H9 (cell line): ENCODE measurements around the gene OSBPL10. TPM values are rescaled to one million over a fixed set of nuclear protein-coding genes. Genes with fewer than 3 reads are reported as not detected.
"Not testable (repeated sequence)": the region's sequence is repeated elsewhere in the genome, so short reads cannot be mapped to it uniquely, and the experiment has no call there.

Source experiments
- DNase-seq: peaks from one replicate; pipeline ENCODE4 v3.0.0-alpha.2; 2017
- H2AFZ ChIP-seq: one replicate; pipeline ENCODE4 v1.6.1; 2013; ENCODE audit warnings: mild to moderate bottlenecking, low read length, control low read depth, moderate library complexity
- H2AK5ac ChIP-seq: 2 replicates; pipeline ENCODE4 v1.6.1; 2013; ENCODE audit warnings: low read length, control low read depth, mixed read lengths; ENCODE audit not compliant: insufficient read length
- H2BK120ac ChIP-seq: one replicate; pipeline ENCODE4 v1.6.1; 2013; ENCODE audit warnings: low read depth, mild to moderate bottlenecking, low read length, control low read depth, inconsistent platforms; ENCODE audit not compliant: poor library complexity, severe bottlenecking
- H2BK12ac ChIP-seq: 2 replicates; pipeline ENCODE4 v1.6.1; 2013; ENCODE audit warnings: low read length, control low read depth, mixed read lengths, low read depth; ENCODE audit not compliant: insufficient read length
- H2BK15ac ChIP-seq: 2 replicates; pipeline ENCODE4 v1.6.1; 2013; ENCODE audit warnings: low read depth, low read length, control low read depth
- H2BK20ac ChIP-seq: one replicate; pipeline ENCODE4 v1.6.1; 2013; ENCODE audit warnings: low read depth, mild to moderate bottlenecking, low read length, control low read depth, inconsistent platforms; ENCODE audit not compliant: poor library complexity, severe bottlenecking
- H2BK5ac ChIP-seq: 2 replicates; pipeline ENCODE4 v1.6.1; 2013; ENCODE audit warnings: low read length, control low read depth, mixed read lengths; ENCODE audit not compliant: insufficient read length
- H3K14ac ChIP-seq: 2 replicates; pipeline ENCODE4 v1.6.1; 2013; ENCODE audit warnings: low read length, control low read depth; ENCODE audit not compliant: insufficient read depth
- H3K18ac ChIP-seq: 2 replicates; pipeline ENCODE4 v1.6.1; 2013; ENCODE audit warnings: low read depth, mild to moderate bottlenecking, mixed read lengths, low read length, control low read depth; ENCODE audit not compliant: insufficient read length
- H3K23ac ChIP-seq: 2 replicates; pipeline ENCODE4 v1.6.1; 2013; ENCODE audit warnings: low read length, control low read depth, mixed read lengths, low read depth; ENCODE audit not compliant: insufficient read length
- H3K23me2 ChIP-seq: 2 replicates; pipeline ENCODE4 v1.6.1; 2013; ENCODE audit warnings: low read depth, mild to moderate bottlenecking, mixed read lengths, low read length, control low read depth; ENCODE audit not compliant: insufficient read length, poor library complexity, severe bottlenecking
- H3K27ac ChIP-seq: 2 replicates; pipeline ENCODE4 v1.5.1; 2013; ENCODE audit warnings: low read length, control low read depth, mixed read lengths, low read depth; ENCODE audit not compliant: insufficient read length
- H3K27me3 ChIP-seq: 2 replicates; pipeline ENCODE4 v1.6.1; 2013; ENCODE audit warnings: low read length, control low read depth, inconsistent platforms; ENCODE audit not compliant: insufficient read depth
- H3K4ac ChIP-seq: 2 replicates; pipeline ENCODE4 v1.6.1; 2013; ENCODE audit warnings: low read depth, mild to moderate bottlenecking, control low read depth, inconsistent platforms, low read length, moderate library complexity
- H3K4me1 ChIP-seq: 2 replicates; pipeline ENCODE4 v1.6.1; 2013; ENCODE audit warnings: low read length, control low read depth, inconsistent platforms; ENCODE audit not compliant: insufficient read depth
- H3K4me2 ChIP-seq: 2 replicates; pipeline ENCODE4 v1.6.1; 2013; ENCODE audit warnings: low read length, control low read depth, mixed read lengths; ENCODE audit not compliant: insufficient read length, insufficient read depth
- H3K56ac ChIP-seq: 2 replicates; pipeline ENCODE4 v1.6.1; 2013; ENCODE audit warnings: low read depth, mild to moderate bottlenecking, mixed read lengths, low read length, control low read depth; ENCODE audit not compliant: insufficient read length
- H3K79me1 ChIP-seq: 2 replicates; pipeline ENCODE4 v1.6.1; 2013; ENCODE audit warnings: low read depth, mild to moderate bottlenecking, moderate library complexity, low read length, control low read depth, inconsistent platforms; ENCODE audit not compliant: insufficient read depth, poor library complexity, severe bottlenecking
- H3K79me2 ChIP-seq: 2 replicates; pipeline ENCODE4 v1.6.1; 2013; ENCODE audit warnings: low read length, control low read depth, inconsistent platforms; ENCODE audit not compliant: insufficient read depth
- H3K9ac ChIP-seq: 2 replicates; pipeline ENCODE4 v1.6.1; 2013; ENCODE audit warnings: low read length, control low read depth, mixed read lengths; ENCODE audit not compliant: insufficient read length; ENCODE audit errors: extremely low read depth
- H3K9me3 ChIP-seq: one replicate; pipeline ENCODE4 v1.6.1; 2013; ENCODE audit warnings: low read depth, low read length, inconsistent platforms; ENCODE audit not compliant: control insufficient read depth
- H3T11ph ChIP-seq: one replicate; pipeline ENCODE4 v1.6.1; 2013; ENCODE audit warnings: mild to moderate bottlenecking, low read length, control low read depth, inconsistent platforms
- H4K20me1 ChIP-seq: one replicate; pipeline ENCODE4 v1.6.1; 2013; ENCODE audit not compliant: control insufficient read depth, insufficient read length, insufficient read depth
- H4K5ac ChIP-seq: 2 replicates; pipeline ENCODE4 v1.6.1; 2013; ENCODE audit warnings: low read depth, mild to moderate bottlenecking, mixed read lengths, low read length, control low read depth; ENCODE audit not compliant: insufficient read length
- H4K8ac ChIP-seq: replicated peaks from 2 replicates; pipeline ENCODE4 v1.6.1; 2013; ENCODE audit warnings: low read length, control low read depth, mixed read lengths, low read depth; ENCODE audit not compliant: insufficient read length
- H4K91ac ChIP-seq: 2 replicates; pipeline ENCODE4 v1.6.1; 2013; ENCODE audit warnings: low read depth, mild to moderate bottlenecking, moderate library complexity, mixed read lengths, low read length, control low read depth; ENCODE audit not compliant: insufficient read length
- H3K27ac Mint-ChIP-seq, 3 experiments: 2 replicates in 2 of 3; 3 replicates in 1 of 3; pipeline ENCODE4 v1.8.0; 2020 to 2021; ENCODE audit warnings: mixed read lengths in 3 of 3, mild to moderate bottlenecking in 1 of 3, moderate library complexity in 1 of 3
- H3K27me3 Mint-ChIP-seq: 2 replicates; pipeline ENCODE4 v1.8.0; 2021; ENCODE audit warnings: low read depth, mild to moderate bottlenecking, moderate library complexity, mixed read lengths
- H3K36me3 Mint-ChIP-seq, 3 experiments: 2 replicates in 2 of 3; 3 replicates in 1 of 3; pipeline ENCODE4 v1.8.0; 2020 to 2021; ENCODE audit warnings: low read depth in 3 of 3, mixed read lengths in 3 of 3; ENCODE audit not compliant: insufficient read depth in 1 of 3
- H3K4me1 Mint-ChIP-seq, 2 experiments: 2 replicates each; pipeline ENCODE4 v1.8.0; 2020; ENCODE audit warnings: mixed read lengths in 2 of 2
- H3K4me3 Mint-ChIP-seq, 2 experiments: 2 replicates in 1 of 2; 3 replicates in 1 of 2; pipeline ENCODE4 v1.8.0; 2020 to 2021; ENCODE audit warnings: mild to moderate bottlenecking in 2 of 2, mixed read lengths in 2 of 2, moderate library complexity in 1 of 2
- H3K9me3 Mint-ChIP-seq, 2 experiments: 2 replicates in 1 of 2; 3 replicates in 1 of 2; pipeline ENCODE4 v1.8.0; 2020; ENCODE audit warnings: mild to moderate bottlenecking in 2 of 2, mixed read lengths in 2 of 2, moderate library complexity in 1 of 2
- WGBS: extraction: QIAGEN DNeasy Blood & Tissue Kit; methylation state at CpG from one replicate; pipeline ENCODE4 v1.1.7; 2013; ENCODE audit warnings: missing lambda C conversion rate, low lambda C conversion rate, mixed read lengths; ENCODE audit not compliant: insufficient read length; ENCODE audit errors: extremely low coverage; 5-methylcytosine and 5-hydroxymethylcytosine counted together
- total RNA-seq: library from RNA; stranded (reverse); gene quantifications from 2 replicates; pipeline ENCODE4 v1.2.1, GENCODE V29; 2021
- TF ChIP-seq, protein P1 (sequence below): fragments of 200-600 bp; sonication (generic); conservative IDR thresholded peaks from 3 replicates; pipeline ENCODE4 v1.8.0; 2021; ENCODE audit warnings: antibody characterized with exemption, mild to moderate bottlenecking

The OSBPL10 gene
- total RNA-seq, 1 experiment from 2014 or later, result 42.7 TPM

DNA sequence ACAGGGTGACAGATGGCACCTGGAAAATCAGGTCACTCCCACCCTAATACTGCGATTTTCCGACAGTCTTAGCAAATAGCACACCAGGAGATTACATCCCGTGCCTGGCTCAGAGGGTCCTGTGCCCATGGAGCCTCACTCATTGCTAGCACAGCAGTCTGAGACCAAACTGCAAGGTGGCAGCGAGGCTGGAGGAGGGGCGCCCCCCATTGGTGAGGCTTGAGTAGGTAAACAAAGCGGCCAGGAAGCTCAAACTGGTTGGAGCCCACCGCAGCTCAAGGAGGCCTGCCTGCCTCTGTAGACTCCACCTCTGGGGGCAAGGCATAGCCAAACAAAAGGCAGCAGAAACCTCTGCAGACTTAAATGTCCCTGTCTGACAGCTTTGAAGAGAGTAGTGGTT, 29.6 kb upstream of the OSBPL10 start:
- not testable (repeated sequence) for H3K56ac ChIP-seq, H2BK12ac ChIP-seq, H2BK15ac ChIP-seq, H3K4me3 Mint-ChIP-seq, H3K18ac ChIP-seq, H2BK5ac ChIP-seq, H3K79me2 ChIP-seq, H3K14ac ChIP-seq, H3K27ac Mint-ChIP-seq, H3K23ac ChIP-seq, H3K23me2 ChIP-seq, H2BK20ac ChIP-seq, H2BK120ac ChIP-seq, H3K4me2 ChIP-seq, H3K4me1 ChIP-seq, H4K8ac ChIP-seq, H2AFZ ChIP-seq, H3T11ph ChIP-seq, H3K4me1 Mint-ChIP-seq, H4K91ac ChIP-seq, H3K27me3 ChIP-seq, H2AK5ac ChIP-seq, H4K5ac ChIP-seq, H3K79me1 ChIP-seq, H3K9ac ChIP-seq, H3K27me3 Mint-ChIP-seq, H4K20me1 ChIP-seq, H3K4ac ChIP-seq, H3K27ac ChIP-seq, H3K9me3 ChIP-seq
- peak; percentile 32 for DNase-seq
- Mint-ChIP-seq H3K36me3 (peaks cover 4 to 16% (median 5%) of the 10 kb centered on the region in 3 experiments; a peak in 6 of 7 replicates), H3K9me3 (peaks cover 23 to 27% of the 10 kb centered on the region in 2 experiments)
- TF ChIP-seq, protein P1, sequence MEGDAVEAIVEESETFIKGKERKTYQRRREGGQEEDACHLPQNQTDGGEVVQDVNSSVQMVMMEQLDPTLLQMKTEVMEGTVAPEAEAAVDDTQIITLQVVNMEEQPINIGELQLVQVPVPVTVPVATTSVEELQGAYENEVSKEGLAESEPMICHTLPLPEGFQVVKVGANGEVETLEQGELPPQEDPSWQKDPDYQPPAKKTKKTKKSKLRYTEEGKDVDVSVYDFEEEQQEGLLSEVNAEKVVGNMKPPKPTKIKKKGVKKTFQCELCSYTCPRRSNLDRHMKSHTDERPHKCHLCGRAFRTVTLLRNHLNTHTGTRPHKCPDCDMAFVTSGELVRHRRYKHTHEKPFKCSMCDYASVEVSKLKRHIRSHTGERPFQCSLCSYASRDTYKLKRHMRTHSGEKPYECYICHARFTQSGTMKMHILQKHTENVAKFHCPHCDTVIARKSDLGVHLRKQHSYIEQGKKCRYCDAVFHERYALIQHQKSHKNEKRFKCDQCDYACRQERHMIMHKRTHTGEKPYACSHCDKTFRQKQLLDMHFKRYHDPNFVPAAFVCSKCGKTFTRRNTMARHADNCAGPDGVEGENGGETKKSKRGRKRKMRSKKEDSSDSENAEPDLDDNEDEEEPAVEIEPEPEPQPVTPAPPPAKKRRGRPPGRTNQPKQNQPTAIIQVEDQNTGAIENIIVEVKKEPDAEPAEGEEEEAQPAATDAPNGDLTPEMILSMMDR, result peak; percentile 37; the same call in 2 of the 3 replicates
- no CpG with 5 or more reads among the region's 7 CpGs for WGBS
